ENCODE results near the gene C1S.
"Not testable (repeated sequence)": the region's sequence is repeated elsewhere in the genome, so short reads cannot be mapped to it uniquely, and the experiment has no call there.

Gene C1S

GRCh38 chr12:7103837-7104584 lies 43.5 kb downstream of the C1S start:
- DNase-seq (ENCODE audit: low read depth) = no peak

DNA sequence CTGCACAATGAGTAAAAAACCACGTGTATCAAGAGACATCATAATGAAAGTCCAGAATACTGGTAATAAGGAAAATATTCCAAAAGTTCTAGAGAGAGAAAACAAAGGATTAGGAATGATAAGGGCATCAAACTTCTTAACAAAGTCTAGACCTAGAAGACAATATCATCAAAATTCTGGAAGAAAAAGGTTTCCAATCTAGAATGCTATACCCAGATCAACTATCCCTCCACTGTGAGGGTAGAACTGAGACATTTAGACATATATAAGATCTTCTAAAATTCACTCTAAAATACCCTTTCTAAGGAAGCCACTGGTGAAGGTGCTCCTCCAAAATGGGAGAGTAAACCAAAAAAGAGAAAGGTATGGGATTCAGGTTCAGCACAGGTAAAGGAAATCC lies 45.6 kb downstream of the C1S start:
- DNase-seq (ENCODE audit: low read depth) = no peak

DNA sequence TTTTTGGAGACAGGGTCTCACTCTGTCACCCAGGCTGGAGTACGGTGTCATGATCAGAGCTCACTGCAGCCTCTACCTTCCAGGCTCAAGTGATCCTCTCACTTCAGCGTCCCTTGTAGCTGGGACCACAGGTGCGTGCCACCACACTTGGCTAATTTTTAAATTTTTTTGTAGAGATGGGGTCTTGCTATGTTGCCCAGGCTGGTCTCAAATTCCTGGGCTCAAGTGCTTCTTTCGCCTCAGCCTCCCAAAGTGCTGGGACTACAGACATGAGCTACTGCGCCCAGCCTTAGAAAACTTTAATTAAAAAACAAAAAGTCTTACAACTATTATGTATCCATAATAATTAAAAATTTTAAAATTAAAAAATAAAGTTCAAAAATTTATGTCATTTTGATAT lies 46.7 kb downstream of the C1S start:
- DNase-seq (ENCODE audit: low read depth) = not testable (repeated sequence)

DNA sequence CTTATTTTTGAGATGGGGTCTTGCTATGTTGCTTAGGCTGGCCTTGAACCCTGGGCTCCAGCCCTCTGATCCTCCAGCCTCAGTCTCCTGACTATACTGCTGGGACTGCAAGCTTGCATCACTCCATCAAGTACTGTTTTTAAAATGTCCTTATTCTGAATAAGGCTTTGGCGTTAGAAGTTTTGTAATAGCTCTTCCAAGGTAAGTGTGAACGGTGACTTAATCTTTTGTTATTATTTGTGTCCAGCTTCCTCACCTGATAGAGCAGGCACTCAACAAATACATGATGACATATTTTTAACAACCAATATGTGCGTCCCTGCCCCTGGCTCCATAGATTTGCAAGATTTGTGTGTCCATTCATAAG lies 47.1 kb downstream of the C1S start:
- no peak for DNase-seq (ENCODE audit: low read depth)

DNA sequence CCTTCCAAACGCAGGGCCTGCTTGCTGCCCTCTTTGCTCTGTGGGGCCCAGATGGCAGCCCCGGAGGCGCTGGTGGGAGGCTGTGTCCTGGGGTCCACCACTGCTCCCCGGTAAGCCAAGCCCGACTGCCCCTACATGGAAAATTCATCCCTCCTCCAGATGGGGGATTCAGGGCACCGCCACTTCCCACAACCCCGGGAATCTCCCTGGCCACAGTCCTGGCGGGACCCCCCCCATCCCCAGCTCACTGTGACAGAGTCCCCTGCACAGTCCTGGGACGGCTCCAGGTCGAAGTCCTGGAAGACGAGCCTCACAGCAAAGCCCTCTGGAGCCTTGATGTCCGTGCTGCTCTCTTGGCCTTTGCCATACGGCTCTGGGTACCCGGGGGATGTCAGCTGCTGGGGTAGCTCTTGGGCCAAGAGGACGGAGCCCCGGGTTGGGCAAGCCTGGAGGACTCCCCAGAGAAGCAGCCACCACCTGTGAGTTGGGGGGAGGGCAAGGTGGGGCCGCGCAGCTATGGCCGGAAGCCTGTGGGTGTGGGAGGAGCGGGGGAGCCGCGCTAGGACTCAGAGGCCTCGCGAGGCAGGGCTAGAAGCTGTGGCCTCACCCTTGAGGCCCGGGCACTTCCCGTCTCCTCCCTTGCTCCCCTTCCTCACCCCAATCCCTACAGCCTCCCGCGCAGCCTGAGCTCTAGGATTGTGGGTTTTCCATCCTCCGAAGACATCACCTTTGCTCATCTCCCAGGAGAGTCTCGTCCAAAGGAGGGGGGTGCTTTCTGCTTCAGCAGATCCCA lies 47.7 kb downstream of the C1S start:
- peak; percentile 84 for DNase-seq (ENCODE audit: low read depth)

GRCh38 chr12:7108796-7109571 lies 48.5 kb downstream of the C1S start, which contains the start of gene C1RL:
Gene C1RL (minus strand): TSS chr12:7109214. CDS start chr12:7109180, 34 bp downstream.
- DNase-seq (ENCODE audit: low read depth) = peak; percentile 86

GRCh38 chr12:7109572-7109920 lies 49.0 kb downstream of the C1S start:
- DNase-seq (ENCODE audit: low read depth) = no peak

GRCh38 chr12:7110661-7111060 lies 50.1 kb downstream of the C1S start:
- DNase-seq (ENCODE audit: low read depth) = no peak

DNA sequence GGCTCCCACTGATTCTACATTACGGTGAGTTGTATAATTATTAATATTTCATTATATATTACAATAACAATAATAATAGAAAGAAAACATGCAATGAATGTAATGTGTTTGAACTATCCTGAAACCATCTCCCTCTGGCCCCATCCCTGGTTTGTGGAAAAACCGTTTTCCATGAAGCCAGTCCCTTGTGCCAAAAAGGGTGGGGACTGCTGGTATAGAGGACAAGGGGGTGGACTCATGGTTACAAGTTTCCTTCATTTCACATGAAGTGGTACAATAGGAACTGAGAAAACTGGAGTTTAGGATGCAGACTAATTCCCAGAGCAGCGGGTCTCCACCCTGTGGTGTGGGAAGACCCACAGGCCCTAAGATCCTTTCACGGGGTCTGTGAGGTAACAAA lies 51.5 kb downstream of the C1S start:
- no peak for DNase-seq (ENCODE audit: low read depth)

GRCh38 chr12:7113389-7113871 lies 52.9 kb downstream of the C1S start:
- DNase-seq (ENCODE audit: low read depth) = peak; percentile 58

- no peak for DNase-seq (ENCODE audit: low read depth)
Observed at GRCh38 chr12:7114008-7114407, 53.5 kb downstream of the C1S start.

- DNase-seq (ENCODE audit: low read depth) = no peak
Observed at GRCh38 chr12:7114851-7115250, 54.3 kb downstream of the C1S start.

GRCh38 chr12:7116196-7116595 lies 55.7 kb downstream of the C1S start:
- no peak for DNase-seq (ENCODE audit: low read depth)

- no peak for DNase-seq (ENCODE audit: low read depth)
Observed at GRCh38 chr12:7116916-7117315, 56.4 kb downstream of the C1S start.

DNA sequence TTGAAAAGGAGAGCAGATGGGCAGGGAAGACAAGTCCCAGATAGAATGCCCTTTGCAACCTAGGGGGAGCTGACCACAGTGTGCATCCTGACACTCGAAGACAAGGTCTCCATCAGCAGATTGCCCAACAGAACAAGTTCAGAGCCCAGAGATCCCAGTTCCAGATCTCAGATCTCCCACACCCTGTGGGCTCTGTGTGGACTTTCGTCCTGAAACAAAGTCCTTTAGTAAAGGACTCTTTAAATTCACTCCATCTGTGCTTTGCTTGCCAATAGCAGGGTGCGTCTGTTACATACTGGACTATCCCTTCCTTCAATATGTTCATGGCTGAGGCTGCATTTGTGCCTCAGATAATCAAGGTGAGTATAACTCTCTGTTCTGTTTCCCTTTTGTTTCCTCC lies 57.2 kb downstream of the C1S start:
- DNase-seq (ENCODE audit: low read depth) = no peak

DNA sequence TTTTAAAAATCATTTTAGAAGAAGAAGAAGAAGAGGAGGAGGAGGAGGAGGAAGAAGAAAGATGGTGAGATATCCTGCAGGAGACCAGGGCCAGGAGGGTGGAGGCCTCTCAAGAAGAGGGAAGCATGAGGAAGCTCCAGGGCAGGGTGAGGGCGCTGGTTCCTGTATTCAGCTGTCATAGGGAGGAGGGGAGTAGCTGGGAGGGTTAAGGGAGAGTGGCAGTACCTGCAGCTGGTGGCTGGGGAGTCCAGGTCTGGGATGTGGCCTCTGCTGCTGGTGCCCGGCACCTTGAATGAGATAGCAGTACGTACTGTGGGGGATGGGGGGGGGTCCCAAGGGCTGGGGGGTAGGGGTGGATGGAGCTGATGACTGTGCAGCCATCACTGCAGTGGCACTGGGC lies 58.4 kb downstream of the C1S start:
- DNase-seq (ENCODE audit: low read depth) = no peak

- DNase-seq (ENCODE audit: low read depth) = no peak
Observed at GRCh38 chr12:7120166-7120565, 59.6 kb downstream of the C1S start.

Data from EH (cell line).